ENCODE data around the gene KIF5B. TPM values are rescaled to one million over a fixed set of nuclear protein-coding genes. Genes with fewer than 3 reads are reported as not detected.

The KIF5B gene
- total and polyA plus RNA-seq, 2 of the 8 experiments (the other 6 are each of a cell fraction or from before 2014, with no cell fraction given): 9.8 to 68.4 TPM

GRCh38 chr10:32077896-32078485, 21.8 kb upstream of the KIF5B start:
- Histone ChIP-seq H3K4me3 (ENCODE audit: extremely low read depth in 1 of 4, insufficient read depth in 2 of 4, low read depth in 3 of 4, low read length in 4 of 4) (no peak overlapping the region), H2AK5ac (ENCODE audit: low read depth, low read length) (no peak overlapping the region), H3K79me2 (ENCODE audit: control insufficient read depth in 1 of 2, insufficient read depth in 2 of 2, low read length in 2 of 2) (no peaks in the 10 kb centered on the region), H4K5ac (ENCODE audit: insufficient read length, low read depth, low read length) (no peak overlapping the region), H4K8ac (ENCODE audit: extremely low read depth, insufficient read depth, low read length) (no peak overlapping the region), H3K4me2 (ENCODE audit: insufficient read depth in 1 of 2, low read depth in 2 of 2, low read length in 2 of 2) (no peak overlapping the region), H3K56ac (replicated peaks; ENCODE audit: insufficient read length, low read depth, low read length) (no peak overlapping the region), H3K27ac (ENCODE audit: low read depth, low read length) (no peak overlapping the region), H3K4me1 (replicated peaks in 1 of 4; ENCODE audit: control insufficient read depth in 3 of 4, insufficient read depth in 4 of 4, low read length in 3 of 4) (peaks cover 0 to 3% (median 0%) of the 10 kb centered on the region in 4 experiments; a peak in 1 of 7 replicates), H3K23me2 (ENCODE audit: low read depth, low read length) (no peaks in the 10 kb centered on the region), H3K14ac (ENCODE audit: insufficient read length) (no peak overlapping the region), H3K27me3 (replicated peaks in 1 of 4; ENCODE audit: control insufficient read depth in 3 of 4, extremely low read depth in 1 of 4, insufficient read depth in 3 of 4, low read length in 3 of 4) (no peaks in the 10 kb centered on the region), H2BK5ac (ENCODE audit: low read depth, low read length) (no peak overlapping the region), H2BK20ac (ENCODE audit: low read length) (no peak overlapping the region), H2AFZ (ENCODE audit: low read length) (no peak overlapping the region), H3K4ac (replicated peaks; ENCODE audit: insufficient read length, low read depth, low read length) (no peak overlapping the region), H2BK120ac (replicated peaks; ENCODE audit: low read depth, low read length) (no peak overlapping the region), H3K36me3 (ENCODE audit: control insufficient read depth in 2 of 4, insufficient read depth in 4 of 4, low read length in 3 of 4) (no peaks in the 10 kb centered on the region), H3K9ac (replicated peaks in 1 of 4; ENCODE audit: extremely low read depth in 1 of 4, low read depth in 3 of 4, low read length in 3 of 4) (no peak overlapping the region), H3K9me3 (ENCODE audit: insufficient read depth in 2 of 2, low read depth in 1 of 2, low read length in 1 of 2) (no peaks in the 10 kb centered on the region), H3K79me1 (ENCODE audit: low read depth, low read length) (no peaks in the 10 kb centered on the region), H3K18ac (ENCODE audit: extremely low read depth, low read length) (no peak overlapping the region), H2BK12ac (ENCODE audit: low read depth, low read length) (no peak overlapping the region), H4K20me1 (replicated peaks in 1 of 2; ENCODE audit: control insufficient read depth in 1 of 2, insufficient read depth in 2 of 2, low read length in 2 of 2) (no peaks in the 10 kb centered on the region), H3K23ac (ENCODE audit: insufficient read length) (no peak overlapping the region), H4K91ac (replicated peaks; ENCODE audit: insufficient read length, low read length) (no peak overlapping the region), H2BK15ac (ENCODE audit: low read length) (no peak overlapping the region)
- 85% methylated on average over 6 of the region's 6 CpGs; no CpG with 5 or more reads in 1 of the 2 experiments for WGBS, 2 experiments (ENCODE audit: extremely low coverage in 1 of 2, insufficient coverage in 1 of 2, insufficient read length in 1 of 2, insufficient replicate concordance in 2 of 2, low coverage in 1 of 2, low lambda C conversion rate in 2 of 2, missing lambda C conversion rate in 1 of 2)
- CTCF ChIA-PET (ENCODE audit: partially characterized antibody): interaction anchor here (0.6 kb wide), 1 partner anchor 92 kb away, joined by 3 read pairs; no protein-coding TSS in a partner anchor
- DNase-seq (ENCODE audit: low read depth in 1 of 2, low spot score in 2 of 2) (no peak), FAIRE-seq (no peak)
- POLR2A ChIA-PET (ENCODE audit: partially characterized antibody): no interaction called here
- TF ChIP-seq CTCF (IDR thresholded peaks at IDR 0.05; ENCODE audit: control extremely low read depth in 1 of 3, insufficient read depth in 1 of 3, low read depth in 1 of 3, low read length in 3 of 3): no peak
- no peak for TF ChIP-seq EP300 (IDR thresholded peaks at IDR 0.05; ENCODE audit: borderline replicate concordance in 1 of 2, low read depth in 2 of 2, low read length in 2 of 2)
- TF ChIP-seq BACH1 (IDR thresholded peaks at IDR 0.05; ENCODE audit: low read length): no peak
- no peak for TF ChIP-seq JUN (IDR thresholded peaks at IDR 0.05; ENCODE audit: low read depth, low read length)
- TF ChIP-seq CEBPB (IDR thresholded peaks at IDR 0.05; ENCODE audit: low read depth, low read length): no peak
- TF ChIP-seq ATF2 (IDR thresholded peaks at IDR 0.05; ENCODE audit: low read length): no peak
- TF ChIP-seq HDAC6 (IDR thresholded peaks at IDR 0.05; ENCODE audit: low read depth, low read length): no peak
- no peak for TF ChIP-seq ZNF274 (IDR thresholded peaks at IDR 0.05; ENCODE audit: borderline replicate concordance, extremely low read depth, low read length)
- TF ChIP-seq CREB1 (IDR thresholded peaks at IDR 0.05): no peak
- no peak for TF ChIP-seq TBP (IDR thresholded peaks at IDR 0.05; ENCODE audit: low read depth, low read length)
